HCT116 (cell line): ENCODE data around the gene TXLNA. TPM values are rescaled to one million over a fixed set of nuclear protein-coding genes. Genes with fewer than 3 reads are reported as not detected.

Experiments
- ATAC-seq: fragments of 200-7000 bp; cut with Tn5 transposase; 2 replicates; pipeline ENCODE4 v1.9.1; 2020; ENCODE audit warnings: mild to moderate bottlenecking, moderate library complexity
- BruUV-seq: library from RNA; stranded (reverse); fragments of 400-500 nt; replicated peaks from 2 replicates; lab custom pipeline; 2021; lab: Mats Ljungman, UMichigan
- CTCF ChIA-PET: fragments of 300-600 bp; sonication (Branson Sonifier 250); formaldehyde crosslinking; loops from one replicate; lab custom pipeline; 2021; ENCODE audit warnings: antibody characterized with exemption; lab: Charles Lee
- POLR2A ChIA-PET: fragments of 300-600, 350-600 bp; sonication (Branson Sonifier 250); formaldehyde crosslinking; loops from one replicate; lab custom pipeline; 2021; ENCODE audit warnings: antibody characterized with exemption; lab: Charles Lee
- RAD21 ChIA-PET, 2 experiments: fragments of 300-600 bp; sonication (Branson Sonifier 250); formaldehyde crosslinking; loops; one replicate each; lab custom pipeline; 2023; ENCODE audit warnings: low total read pairs in 2 of 2; ENCODE audit not compliant: uncharacterized antibody in 2 of 2, unreplicated experiment in 2 of 2, low non-redundant PET in 1 of 2; lab: Charles Lee
- DNase-seq: peaks from one replicate; pipeline ENCODE4 v3.0.0-alpha.2; 2010; ENCODE audit warnings: low read depth, low spot score
- H2AFZ ChIP-seq: fragments of 200-600 bp; shearing (Covaris generic), sonication (generic); 2 replicates; pipeline ENCODE4 v1.6.1; 2017; ENCODE audit warnings: low read depth, mixed run types, mixed read lengths, antibody characterized with exemption, low read length; ENCODE audit not compliant: poor library complexity, severe bottlenecking
- H3K27ac ChIP-seq: 2 replicates; pipeline ENCODE4 v1.5.1; 2012; ENCODE audit warnings: low read depth, low read length
- H3K27me3 ChIP-seq: fragments of 200-600 bp; sonication (generic); 2 replicates; pipeline ENCODE4 v1.6.1; 2016; ENCODE audit warnings: mixed run types, low read length, mixed read lengths; ENCODE audit not compliant: insufficient read depth
- H3K36me3 ChIP-seq, 2 experiments: fragments of 200-500 bp in 1 of 2; fragments of 200-600 bp in 1 of 2; sonication (Bioruptor generic) in 1 of 2; sonication (generic) in 1 of 2; 2 replicates each; pipeline versions ENCODE4 v1.5.1 to v1.6.1; 2014 to 2016; ENCODE audit warnings: low read length in 2 of 2, inconsistent platforms in 1 of 2, mixed read lengths in 1 of 2, mixed run types in 1 of 2; ENCODE audit not compliant: insufficient read depth in 2 of 2, control insufficient read depth in 1 of 2
- H3K4me1 ChIP-seq, 2 experiments: fragments of 200-600 bp in 1 of 2; sonication (generic) in 1 of 2; 2 replicates each; pipeline versions ENCODE4 v1.5.1 to v1.6.1; 2012 to 2017; ENCODE audit warnings: low read length in 2 of 2, inconsistent platforms in 1 of 2, mild to moderate bottlenecking in 1 of 2, mixed read lengths in 1 of 2, mixed run types in 1 of 2, moderate library complexity in 1 of 2; ENCODE audit not compliant: insufficient read depth in 2 of 2, control insufficient read depth in 1 of 2
- H3K4me2 ChIP-seq: fragments of 200-600 bp; sonication (generic); 2 replicates; pipeline ENCODE4 v1.6.1; 2017; ENCODE audit warnings: mixed run types, low read length, mixed read lengths
- H3K4me3 ChIP-seq, 2 experiments: fragments of 200-600 bp in 1 of 2; sonication (generic) in 1 of 2; replicated peaks in 1 of 2; 2 replicates each; pipeline ENCODE4 v1.5.1; 2011 to 2016; ENCODE audit warnings: low read length in 2 of 2, control low read depth in 1 of 2, low read depth in 1 of 2, mild to moderate bottlenecking in 1 of 2, mixed read lengths in 1 of 2, mixed run types in 1 of 2
- H3K79me2 ChIP-seq: fragments of 200-600 bp; sonication (generic); 2 replicates; pipeline ENCODE4 v1.6.1; 2017; ENCODE audit warnings: mild to moderate bottlenecking, mixed run types, low read length, moderate library complexity, mixed read lengths; ENCODE audit not compliant: insufficient read depth
- H3K9ac ChIP-seq: fragments of 200-600 bp; sonication (generic); 2 replicates; pipeline ENCODE4 v1.6.1; 2016; ENCODE audit warnings: low read length, mixed read lengths
- H3K9me2 ChIP-seq: fragments of 200-600 bp; sonication (generic), shearing (Covaris generic); 2 replicates; pipeline ENCODE4 v1.6.1; 2017; ENCODE audit warnings: mixed run types, mild to moderate bottlenecking, moderate library complexity; ENCODE audit not compliant: insufficient read depth
- H3K9me3 ChIP-seq, 2 experiments: fragments of 200-500 bp in 1 of 2; fragments of 200-600 bp in 1 of 2; sonication (Bioruptor generic) in 1 of 2; sonication (generic) in 1 of 2; 2 replicates each; pipeline ENCODE4 v1.6.1; 2014 to 2017; ENCODE audit warnings: low read length in 2 of 2, mixed read lengths in 2 of 2, inconsistent platforms in 1 of 2, low read depth in 1 of 2, mild to moderate bottlenecking in 1 of 2, mixed run types in 1 of 2, moderate library complexity in 1 of 2; ENCODE audit not compliant: control insufficient read depth in 1 of 2, insufficient read depth in 1 of 2
- H4K20me1 ChIP-seq: fragments of 200-600 bp; sonication (generic), shearing (Covaris generic); 2 replicates; pipeline ENCODE4 v1.6.1; 2017; ENCODE audit warnings: mixed run types, mild to moderate bottlenecking, moderate library complexity; ENCODE audit not compliant: insufficient read depth
- CEBPB ChIP-seq: IDR thresholded peaks from 2 replicates; pipeline ENCODE4 v1.6.1; 2012; ENCODE audit warnings: low read depth
- EGR1 ChIP-seq: IDR thresholded peaks from 2 replicates; pipeline ENCODE4 v1.6.1; 2012; ENCODE audit warnings: low read depth
- MAX ChIP-seq: IDR thresholded peaks from 2 replicates; pipeline ENCODE4 v1.6.1; 2012
- POLR2A ChIP-seq: IDR thresholded peaks from 2 replicates; pipeline ENCODE4 v1.7.0; 2011; ENCODE audit warnings: borderline replicate concordance; ENCODE audit not compliant: insufficient read depth, insufficient read length; ENCODE audit errors: extremely low read depth
- POLR2AphosphoS5 ChIP-seq: IDR thresholded peaks from 2 replicates; pipeline ENCODE4 v1.6.1; 2011; ENCODE audit warnings: mild to moderate bottlenecking, low read depth, low read length, moderate library complexity
- RAD21 ChIP-seq: IDR thresholded peaks from 2 replicates; pipeline ENCODE4 v1.6.1; 2012; ENCODE audit warnings: low read depth, mild to moderate bottlenecking
- SRF ChIP-seq: IDR thresholded peaks from 2 replicates; pipeline ENCODE4 v1.6.1; 2012; ENCODE audit warnings: low read depth
- YY1 ChIP-seq: IDR thresholded peaks from 2 replicates; pipeline ENCODE4 v1.6.1; 2011; ENCODE audit warnings: low read length, low read depth, moderate library complexity, mild to moderate bottlenecking; ENCODE audit not compliant: insufficient replicate concordance; ENCODE audit errors: extremely low read depth
- ZBTB33 ChIP-seq: IDR thresholded peaks from 2 replicates; pipeline ENCODE4 v1.6.1; 2011; ENCODE audit warnings: mild to moderate bottlenecking, low read length, moderate library complexity; ENCODE audit not compliant: insufficient replicate concordance; ENCODE audit errors: extremely low read depth
- ZFX ChIP-seq: fragments of 450-650 bp; IDR thresholded peaks from 2 replicates; pipeline ENCODE4 v1.6.1; 2017
- intact Hi-C: fragments of 100-400 bp; cut with micrococcal nuclease; formaldehyde crosslinking; loops from 2 replicates; pipeline ENCODE4 v1.10.0; 2022
- total RNA-seq: library from RNA; stranded (reverse); gene quantifications from one replicate; pipeline ENCODE4 v1.2.1, GENCODE V29; 2021; ENCODE audit not compliant: unreplicated experiment

Gene TXLNA
- total RNA-seq, 1 experiment from 2014 or later, result 37.2 TPM

GRCh38 chr1:32205401-32206370 lies 26.2 kb downstream of the TXLNA start, which contains the start of gene IQCC:
Gene IQCC, plus strand, starts transcription at chr1:32205671. Its CDS starts 11 bp downstream, at chr1:32205682.
- Histone ChIP-seq H3K4me2 (peak within 1 kb of the TSS; percentile 91), H3K9ac (peak within 1 kb of the TSS; percentile 95), H3K36me3 (peaks cover 0 to 11% of the 10 kb centered on the region in 2 experiments; a peak in 1 of 4 replicates), H3K79me2 (peaks cover 19% of the 10 kb centered on the region; the same call in 1 of the 2 replicates), H3K9me3 (no peaks in the 10 kb centered on the region), H3K27ac (peak within 1 kb of the TSS; percentile 62), H3K27me3 (no peaks in the 10 kb centered on the region), H4K20me1 (no peaks in the 10 kb centered on the region), H3K4me3 (peak within 1 kb of the TSS; percentile 77 to 78), H3K4me1 (peaks cover 6 to 35% of the 10 kb centered on the region in 2 experiments; a peak in 3 of 4 replicates), H2AFZ (no peak within 1 kb of the TSS), H3K9me2 (no peaks in the 10 kb centered on the region)
- ChIA-PET CTCF (interaction anchor here (0.9 to 1.0 kb wide), 2 partner anchors 10 kb away, joined by 3 to 4 read pairs; no protein-coding TSS in a partner anchor), RAD21 (no interaction called here), POLR2A (interaction anchor here (0.6 to 1.2 kb wide), 2 partner anchors 40 to 131 kb away, joined by 3 read pairs; partner anchors contain the start of gene MARCKSL1)
- ATAC-seq (peak; percentile 87), DNase-seq (peak; percentile 65)
- intact Hi-C loops, result no loop called here
- BruUV-seq, result TSS peak; percentile 86
- TF ChIP-seq ZFX (peak; percentile 69; the same call in 1 of the 2 replicates), RAD21 (no peak), YY1 (peak; percentile 76), ZBTB33 (no peak), MAX (peak; percentile 49; the same call in 1 of the 2 replicates), EGR1 (peak; percentile 98), CEBPB (no peak), POLR2AphosphoS5 (peak; percentile 96), POLR2A (peak; percentile 44), SRF (no peak; the same call in 1 of the 2 replicates)
